Measurements from ENCODE around the gene RNF224. TPM values are rescaled to one million over a fixed set of nuclear protein-coding genes. Genes with fewer than 3 reads are reported as not detected.

Gene RNF224
- polyA plus RNA-seq, 1 donor (not counting 4 experiments of a cell fraction or from before 2014, with no cell fraction given), result not detected

DNA sequence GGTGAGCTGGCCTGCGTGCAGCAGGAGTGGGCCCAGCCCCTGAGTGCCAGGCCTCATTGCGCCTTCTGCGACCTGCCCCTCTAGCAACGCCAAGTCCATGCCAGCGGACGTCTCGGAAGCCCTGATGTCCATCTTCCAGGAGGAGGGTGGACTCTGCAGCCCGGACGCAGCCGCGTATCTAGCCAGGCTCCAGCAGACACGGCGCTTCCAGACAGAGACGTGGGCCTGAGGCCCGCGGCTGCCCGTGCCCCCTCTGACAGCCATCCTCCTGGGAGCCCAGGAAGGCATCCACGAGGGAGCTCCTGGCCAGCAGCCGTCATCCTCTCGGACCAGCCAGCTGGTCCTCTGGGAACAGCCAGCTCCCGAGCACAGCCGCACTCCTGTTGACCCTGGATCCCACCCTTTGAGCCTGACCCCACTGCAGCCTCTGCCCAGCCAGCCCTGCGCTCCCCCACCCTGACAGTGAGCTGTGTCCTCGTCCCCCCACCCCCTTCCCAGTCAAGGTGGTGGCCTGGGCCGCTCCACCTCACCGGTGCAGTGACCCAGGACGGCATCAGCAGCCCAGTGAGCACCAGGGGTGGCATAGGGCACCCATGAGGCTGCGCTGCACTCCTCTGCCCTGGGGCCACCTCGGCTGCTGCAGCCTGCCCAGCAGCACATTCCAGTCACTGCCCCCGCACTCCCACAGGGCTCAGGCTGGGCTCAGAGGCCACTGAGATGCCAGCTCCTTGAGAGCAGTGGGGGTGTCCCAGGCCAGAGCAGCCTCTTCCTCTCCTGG, 10.9 kb upstream of the RNF224 start:
- H3K4me1 ChIP-seq (ENCODE audit: control insufficient read depth, extremely low read depth, insufficient read depth, low read length), result peaks cover 20% of the 10 kb centered on the region
- H2AFZ ChIP-seq (ENCODE audit: control insufficient read depth, low read length), result no peak overlapping the region
- dilution Hi-C loops (cut with MboI; ENCODE audit: extremely low pct_ligation_motif_present, low sequenced_read_pairs), result no loop called here
- peaks cover 3 to 19% of the 10 kb centered on the region in 2 experiments for H3K36me3 ChIP-seq (ENCODE audit: control insufficient read depth in 2 of 2, extremely low read depth in 1 of 2, insufficient read depth in 2 of 2, low read length in 2 of 2)
- H3K27ac ChIP-seq (ENCODE audit: control insufficient read depth, insufficient read depth, low read length), result no peak overlapping the region
- H3K9me1 ChIP-seq (ENCODE audit: control insufficient read depth, extremely low read depth, insufficient read depth, low read length), result no peaks in the 10 kb centered on the region
- H3K9ac ChIP-seq (ENCODE audit: control insufficient read depth, extremely low read depth, insufficient read depth, low read length), result no peak overlapping the region
- TF ChIP-seq, protein P1, sequence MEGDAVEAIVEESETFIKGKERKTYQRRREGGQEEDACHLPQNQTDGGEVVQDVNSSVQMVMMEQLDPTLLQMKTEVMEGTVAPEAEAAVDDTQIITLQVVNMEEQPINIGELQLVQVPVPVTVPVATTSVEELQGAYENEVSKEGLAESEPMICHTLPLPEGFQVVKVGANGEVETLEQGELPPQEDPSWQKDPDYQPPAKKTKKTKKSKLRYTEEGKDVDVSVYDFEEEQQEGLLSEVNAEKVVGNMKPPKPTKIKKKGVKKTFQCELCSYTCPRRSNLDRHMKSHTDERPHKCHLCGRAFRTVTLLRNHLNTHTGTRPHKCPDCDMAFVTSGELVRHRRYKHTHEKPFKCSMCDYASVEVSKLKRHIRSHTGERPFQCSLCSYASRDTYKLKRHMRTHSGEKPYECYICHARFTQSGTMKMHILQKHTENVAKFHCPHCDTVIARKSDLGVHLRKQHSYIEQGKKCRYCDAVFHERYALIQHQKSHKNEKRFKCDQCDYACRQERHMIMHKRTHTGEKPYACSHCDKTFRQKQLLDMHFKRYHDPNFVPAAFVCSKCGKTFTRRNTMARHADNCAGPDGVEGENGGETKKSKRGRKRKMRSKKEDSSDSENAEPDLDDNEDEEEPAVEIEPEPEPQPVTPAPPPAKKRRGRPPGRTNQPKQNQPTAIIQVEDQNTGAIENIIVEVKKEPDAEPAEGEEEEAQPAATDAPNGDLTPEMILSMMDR (optimal IDR thresholded peaks at IDR 0.05 in 1 of 3, IDR thresholded peaks at IDR 0.05 in 1 of 3, conservative IDR thresholded peaks at IDR 0.05 in 1 of 3; ENCODE audit: extremely low read depth in 1 of 3, insufficient read depth in 2 of 3, low read length in 3 of 3), result no peak
- TF ChIP-seq EZH2 (IDR thresholded peaks at IDR 0.05; ENCODE audit: low read length), result no peak
- no peaks in the 10 kb centered on the region for H3K27me3 ChIP-seq (ENCODE audit: control insufficient read depth, extremely low read depth, insufficient read depth, low read length)
- no peak for FAIRE-seq
- H3K4me3 ChIP-seq (ENCODE audit: control insufficient read depth in 2 of 3, extremely low read depth in 1 of 3, insufficient read depth in 2 of 3, low read depth in 1 of 3, low read length in 3 of 3), result no peak overlapping the region
- DNase-seq (ENCODE audit: low read depth, low spot score), result no peak
- no peak overlapping the region for H3K4me2 ChIP-seq (ENCODE audit: control insufficient read depth, extremely low read depth, insufficient read depth, low read depth, low read length)
- H3K79me2 ChIP-seq (ENCODE audit: control insufficient read depth, insufficient read depth, low read length), result no peaks in the 10 kb centered on the region
- H4K20me1 ChIP-seq (ENCODE audit: control insufficient read depth, extremely low read depth, insufficient read depth, low read length), result no peaks in the 10 kb centered on the region
- H3K9me3 ChIP-seq (ENCODE audit: control insufficient read depth, low read depth, low read length), result no peaks in the 10 kb centered on the region

GRCh38 chr9:137217276-137218211, 9.8 kb upstream of the RNF224 start:
- Histone ChIP-seq H4K20me1 (ENCODE audit: control insufficient read depth, extremely low read depth, insufficient read depth, low read length) (no peaks in the 10 kb centered on the region), H2AFZ (ENCODE audit: control insufficient read depth, low read length) (peak overlapping the region; percentile 30), H3K4me1 (ENCODE audit: control insufficient read depth, extremely low read depth, insufficient read depth, low read length) (peaks cover 20% of the 10 kb centered on the region), H3K27ac (ENCODE audit: control insufficient read depth, insufficient read depth, low read length) (no peak overlapping the region), H3K27me3 (ENCODE audit: control insufficient read depth, extremely low read depth, insufficient read depth, low read length) (no peaks in the 10 kb centered on the region), H3K36me3 (ENCODE audit: control insufficient read depth in 2 of 2, extremely low read depth in 1 of 2, insufficient read depth in 2 of 2, low read length in 2 of 2) (peaks cover 3 to 17% of the 10 kb centered on the region in 2 experiments), H3K9me1 (ENCODE audit: control insufficient read depth, extremely low read depth, insufficient read depth, low read length) (no peaks in the 10 kb centered on the region), H3K79me2 (ENCODE audit: control insufficient read depth, insufficient read depth, low read length) (no peaks in the 10 kb centered on the region), H3K4me3 (ENCODE audit: control insufficient read depth in 2 of 3, extremely low read depth in 1 of 3, insufficient read depth in 2 of 3, low read depth in 1 of 3, low read length in 3 of 3) (peak overlapping the region; percentile 40 to 54 (median 44)), H3K9ac (ENCODE audit: control insufficient read depth, extremely low read depth, insufficient read depth, low read length) (peak overlapping the region; percentile 41), H3K9me3 (ENCODE audit: control insufficient read depth, low read depth, low read length) (no peaks in the 10 kb centered on the region), H3K4me2 (ENCODE audit: control insufficient read depth, extremely low read depth, insufficient read depth, low read depth, low read length) (peak overlapping the region; percentile 79)
- FAIRE-seq, result peak; percentile 89
- TF ChIP-seq, protein P1 (optimal IDR thresholded peaks at IDR 0.05 in 1 of 3, IDR thresholded peaks at IDR 0.05 in 1 of 3, conservative IDR thresholded peaks at IDR 0.05 in 1 of 3; ENCODE audit: extremely low read depth in 1 of 3, insufficient read depth in 2 of 3, low read length in 3 of 3), result peak in 1 of 3 experiments; percentile 18
- TF ChIP-seq EZH2 (IDR thresholded peaks at IDR 0.05; ENCODE audit: low read length), result no peak
- dilution Hi-C loops (cut with MboI; ENCODE audit: extremely low pct_ligation_motif_present, low sequenced_read_pairs), result no loop called here
- no peak for DNase-seq (ENCODE audit: low read depth, low spot score)
